Activated CD4-positive, alpha-beta T cell treated with anti-CD3 and anti-CD28 coated beads, Interleukin-2, amount 50 U/mL, for 16 hours (primary cell): ENCODE results near the gene ZKSCAN3.
"Not testable (repeated sequence)": the region's sequence is repeated elsewhere in the genome, so short reads cannot be mapped to it uniquely, and the experiment has no call there.

ENCODE experiments used
- DNase-seq: peaks from one replicate; pipeline ENCODE4 v3.0.0-alpha.2; 2020

Gene ZKSCAN3

GRCh38 chr6:28343898-28344677 lies 5.7 kb upstream of the ZKSCAN3 start:
- no peak for DNase-seq

GRCh38 chr6:28345201-28345600 lies 4.5 kb upstream of the ZKSCAN3 start:
- DNase-seq, result no peak

- no peak for DNase-seq
These were observed 2.6 kb upstream of the ZKSCAN3 start for GRCh38 chr6:28347119-28347518.

GRCh38 chr6:28349344-28349891 lies 329 bp upstream of the ZKSCAN3 start:
- DNase-seq, result no peak

GRCh38 chr6:28351087-28351486 lies 1.3 kb downstream of the ZKSCAN3 start:
- no peak for DNase-seq

- no peak for DNase-seq
These were observed 1.8 kb downstream of the ZKSCAN3 start for GRCh38 chr6:28351493-28351925.

GRCh38 chr6:28353356-28353755 lies 3.6 kb downstream of the ZKSCAN3 start:
- DNase-seq, result no peak

- DNase-seq, result no peak
These were observed 4.4 kb downstream of the ZKSCAN3 start for GRCh38 chr6:28353981-28354676.

- DNase-seq, result no peak
These were observed 5.2 kb downstream of the ZKSCAN3 start for GRCh38 chr6:28354688-28355554.

GRCh38 chr6:28355743-28356665 lies 6.3 kb downstream of the ZKSCAN3 start:
- DNase-seq, result peak; percentile 73

GRCh38 chr6:28356666-28357020 lies 6.9 kb downstream of the ZKSCAN3 start:
- no peak for DNase-seq

- DNase-seq, result no peak
These were observed 7.3 kb downstream of the ZKSCAN3 start for GRCh38 chr6:28357036-28357435.

GRCh38 chr6:28359562-28359961 lies 9.8 kb downstream of the ZKSCAN3 start:
- not testable (repeated sequence) for DNase-seq

GRCh38 chr6:28360961-28361360 lies 11.2 kb downstream of the ZKSCAN3 start:
- no peak for DNase-seq

GRCh38 chr6:28365590-28365989 lies 15.8 kb downstream of the ZKSCAN3 start:
- DNase-seq, result not testable (repeated sequence)

GRCh38 chr6:28368522-28368921 lies 18.8 kb downstream of the ZKSCAN3 start:
- DNase-seq, result no peak

GRCh38 chr6:28369463-28369862 lies 19.7 kb downstream of the ZKSCAN3 start:
- DNase-seq, result no peak

- DNase-seq, result no peak
These were observed 20.7 kb downstream of the ZKSCAN3 start for GRCh38 chr6:28370440-28370839.

GRCh38 chr6:28371280-28371679 lies 21.5 kb downstream of the ZKSCAN3 start:
- no peak for DNase-seq

- no peak for DNase-seq
These were observed 22.1 kb downstream of the ZKSCAN3 start for GRCh38 chr6:28371706-28372451.

GRCh38 chr6:28373925-28374324 lies 24.2 kb downstream of the ZKSCAN3 start:
- DNase-seq, result no peak
